PC-3 (cell line): ENCODE results near the gene NCSTN.

ENCODE experiments used
- EZH2 ChIP-seq: fragments of 300-600 bp; sonication (generic); IDR thresholded peaks from one replicate; pipeline ENCODE4 v1.6.1; 2017; ENCODE audit warnings: antibody characterized with exemption, mild to moderate bottlenecking, low read length; ENCODE audit not compliant: unreplicated experiment
- TF ChIP-seq, protein P1 (sequence below): fragments of 300-600 bp; sonication (generic); conservative IDR thresholded peaks from 2 replicates; pipeline ENCODE4 v1.5.1; 2017; ENCODE audit warnings: antibody characterized with exemption, low read depth, mild to moderate bottlenecking, low read length

DNA sequence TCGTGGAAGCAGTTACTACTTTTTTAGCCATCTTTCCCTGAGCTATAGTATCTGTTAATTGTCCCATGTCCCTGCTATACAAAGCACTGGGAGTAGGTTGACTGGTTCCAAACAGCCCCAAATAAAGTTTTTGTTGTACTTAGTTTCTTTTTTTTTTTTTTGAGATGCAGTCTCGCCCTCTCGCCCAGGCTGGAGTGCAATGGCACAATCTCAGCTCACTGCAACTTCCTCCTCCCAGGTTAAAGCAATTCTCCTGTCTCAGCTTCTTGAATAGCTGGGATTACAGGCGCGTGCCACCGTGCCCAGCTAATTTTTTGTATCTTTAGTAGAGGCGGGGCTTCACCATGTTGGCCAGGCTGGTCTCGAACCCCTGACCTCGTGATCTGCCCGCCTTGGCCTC, 3.3 kb downstream of the NCSTN start:
- no peak for TF ChIP-seq EZH2
- TF ChIP-seq, protein P1, sequence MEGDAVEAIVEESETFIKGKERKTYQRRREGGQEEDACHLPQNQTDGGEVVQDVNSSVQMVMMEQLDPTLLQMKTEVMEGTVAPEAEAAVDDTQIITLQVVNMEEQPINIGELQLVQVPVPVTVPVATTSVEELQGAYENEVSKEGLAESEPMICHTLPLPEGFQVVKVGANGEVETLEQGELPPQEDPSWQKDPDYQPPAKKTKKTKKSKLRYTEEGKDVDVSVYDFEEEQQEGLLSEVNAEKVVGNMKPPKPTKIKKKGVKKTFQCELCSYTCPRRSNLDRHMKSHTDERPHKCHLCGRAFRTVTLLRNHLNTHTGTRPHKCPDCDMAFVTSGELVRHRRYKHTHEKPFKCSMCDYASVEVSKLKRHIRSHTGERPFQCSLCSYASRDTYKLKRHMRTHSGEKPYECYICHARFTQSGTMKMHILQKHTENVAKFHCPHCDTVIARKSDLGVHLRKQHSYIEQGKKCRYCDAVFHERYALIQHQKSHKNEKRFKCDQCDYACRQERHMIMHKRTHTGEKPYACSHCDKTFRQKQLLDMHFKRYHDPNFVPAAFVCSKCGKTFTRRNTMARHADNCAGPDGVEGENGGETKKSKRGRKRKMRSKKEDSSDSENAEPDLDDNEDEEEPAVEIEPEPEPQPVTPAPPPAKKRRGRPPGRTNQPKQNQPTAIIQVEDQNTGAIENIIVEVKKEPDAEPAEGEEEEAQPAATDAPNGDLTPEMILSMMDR = no peak
